Fibroblast of pulmonary artery (primary cell): ENCODE measurements around the gene GPBAR1.
"Not testable (repeated sequence)": the region's sequence is repeated elsewhere in the genome, so short reads cannot be mapped to it uniquely, and the experiment has no call there.

Experiments used
- DNase-seq: peaks from one replicate; pipeline ENCODE4 v3.0.0-alpha.2; 2010; ENCODE audit warnings: low read depth
- H3K4me3 ChIP-seq: replicated peaks from 2 replicates; pipeline ENCODE4 v1.5.1; 2011; ENCODE audit warnings: low read depth, mild to moderate bottlenecking, control low read depth, low read length, moderate library complexity
- TF ChIP-seq, protein P1 (sequence below): IDR thresholded peaks from 2 replicates; pipeline ENCODE4 v1.5.1; 2011; ENCODE audit warnings: mild to moderate bottlenecking, control low read depth, low read length, inconsistent platforms; ENCODE audit errors: missing control alignments

Gene GPBAR1

DNA sequence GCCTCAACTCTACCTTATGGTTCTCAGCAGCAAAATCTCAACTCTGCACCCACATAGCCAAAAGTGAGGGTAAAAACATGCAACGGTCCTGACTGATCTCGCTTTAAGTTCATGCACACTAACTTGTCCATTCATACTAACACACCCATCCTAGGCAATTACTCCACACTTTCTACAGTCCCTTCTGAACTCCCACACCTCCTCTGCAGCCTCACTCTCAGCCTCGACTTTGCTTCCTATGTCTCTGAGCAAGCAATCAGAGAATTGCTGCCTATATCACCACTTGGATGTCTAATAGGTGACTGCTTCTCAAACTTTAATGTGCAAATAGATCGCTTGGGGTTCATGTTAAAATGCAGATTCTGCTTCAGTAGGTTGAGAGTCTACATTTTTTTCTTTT lies 39.3 kb downstream of the GPBAR1 start:
- TF ChIP-seq, protein P1, sequence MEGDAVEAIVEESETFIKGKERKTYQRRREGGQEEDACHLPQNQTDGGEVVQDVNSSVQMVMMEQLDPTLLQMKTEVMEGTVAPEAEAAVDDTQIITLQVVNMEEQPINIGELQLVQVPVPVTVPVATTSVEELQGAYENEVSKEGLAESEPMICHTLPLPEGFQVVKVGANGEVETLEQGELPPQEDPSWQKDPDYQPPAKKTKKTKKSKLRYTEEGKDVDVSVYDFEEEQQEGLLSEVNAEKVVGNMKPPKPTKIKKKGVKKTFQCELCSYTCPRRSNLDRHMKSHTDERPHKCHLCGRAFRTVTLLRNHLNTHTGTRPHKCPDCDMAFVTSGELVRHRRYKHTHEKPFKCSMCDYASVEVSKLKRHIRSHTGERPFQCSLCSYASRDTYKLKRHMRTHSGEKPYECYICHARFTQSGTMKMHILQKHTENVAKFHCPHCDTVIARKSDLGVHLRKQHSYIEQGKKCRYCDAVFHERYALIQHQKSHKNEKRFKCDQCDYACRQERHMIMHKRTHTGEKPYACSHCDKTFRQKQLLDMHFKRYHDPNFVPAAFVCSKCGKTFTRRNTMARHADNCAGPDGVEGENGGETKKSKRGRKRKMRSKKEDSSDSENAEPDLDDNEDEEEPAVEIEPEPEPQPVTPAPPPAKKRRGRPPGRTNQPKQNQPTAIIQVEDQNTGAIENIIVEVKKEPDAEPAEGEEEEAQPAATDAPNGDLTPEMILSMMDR = no peak
- no peak for DNase-seq
- H3K4me3 ChIP-seq = no peak overlapping the region

DNA sequence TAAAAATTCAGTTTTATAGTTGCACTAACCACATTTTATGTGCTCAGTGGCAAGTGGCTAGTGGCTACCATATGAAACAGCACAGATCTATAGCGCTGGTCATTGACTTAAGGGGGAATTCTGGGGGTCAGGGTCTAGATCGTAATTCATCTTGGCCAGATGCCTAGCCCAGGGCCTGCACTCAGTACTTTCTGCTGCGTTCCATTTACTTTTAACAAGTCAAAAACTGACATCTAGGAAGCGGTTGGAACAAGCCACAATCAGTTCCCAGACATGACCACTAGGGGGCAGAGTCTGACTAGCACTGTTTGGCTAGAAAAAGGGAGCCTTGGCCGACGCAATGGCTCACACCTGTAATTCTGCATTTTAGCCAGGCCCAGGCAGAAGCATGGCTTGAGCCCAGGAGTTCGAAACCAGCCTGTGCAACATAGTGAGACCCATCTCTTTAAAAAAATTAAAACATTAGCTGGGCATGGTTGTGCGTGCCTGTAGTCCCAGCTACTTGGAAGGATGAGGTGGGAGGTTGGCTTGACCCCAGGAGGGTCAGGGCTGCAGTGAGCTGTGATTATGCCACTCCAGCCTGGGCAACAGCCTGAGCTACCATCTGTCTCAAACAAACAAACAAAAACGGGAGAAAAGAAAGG lies 40.5 kb downstream of the GPBAR1 start:
- peak; percentile 91 for DNase-seq

DNA sequence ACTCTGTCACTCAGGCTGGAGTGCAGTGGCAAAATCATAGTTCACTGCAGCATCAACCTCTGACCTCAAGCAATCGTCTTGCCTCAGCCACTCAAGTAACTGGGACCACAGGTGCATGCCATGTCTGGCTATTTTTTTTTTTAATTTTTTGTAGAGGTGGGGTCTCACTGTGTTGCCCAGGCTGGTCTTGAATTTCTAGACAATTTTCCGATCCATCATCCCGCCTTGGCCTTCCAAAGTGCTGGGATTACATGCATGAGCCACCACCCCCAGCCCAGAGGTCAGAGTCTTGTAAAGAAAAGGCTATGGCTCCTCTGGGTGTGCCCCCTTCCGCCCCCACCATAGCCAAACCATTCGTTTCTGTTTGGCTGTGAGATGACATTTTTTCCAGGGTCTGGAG lies 44.6 kb downstream of the GPBAR1 start:
- no peak for DNase-seq
- H3K4me3 ChIP-seq = no peak overlapping the region
- TF ChIP-seq, protein P1 = no peak

More for the DNA sequence above, 40.5 kb downstream of the GPBAR1 start:
- TF ChIP-seq, protein P1 = peak; percentile 93
- no peak overlapping the region for H3K4me3 ChIP-seq

DNA sequence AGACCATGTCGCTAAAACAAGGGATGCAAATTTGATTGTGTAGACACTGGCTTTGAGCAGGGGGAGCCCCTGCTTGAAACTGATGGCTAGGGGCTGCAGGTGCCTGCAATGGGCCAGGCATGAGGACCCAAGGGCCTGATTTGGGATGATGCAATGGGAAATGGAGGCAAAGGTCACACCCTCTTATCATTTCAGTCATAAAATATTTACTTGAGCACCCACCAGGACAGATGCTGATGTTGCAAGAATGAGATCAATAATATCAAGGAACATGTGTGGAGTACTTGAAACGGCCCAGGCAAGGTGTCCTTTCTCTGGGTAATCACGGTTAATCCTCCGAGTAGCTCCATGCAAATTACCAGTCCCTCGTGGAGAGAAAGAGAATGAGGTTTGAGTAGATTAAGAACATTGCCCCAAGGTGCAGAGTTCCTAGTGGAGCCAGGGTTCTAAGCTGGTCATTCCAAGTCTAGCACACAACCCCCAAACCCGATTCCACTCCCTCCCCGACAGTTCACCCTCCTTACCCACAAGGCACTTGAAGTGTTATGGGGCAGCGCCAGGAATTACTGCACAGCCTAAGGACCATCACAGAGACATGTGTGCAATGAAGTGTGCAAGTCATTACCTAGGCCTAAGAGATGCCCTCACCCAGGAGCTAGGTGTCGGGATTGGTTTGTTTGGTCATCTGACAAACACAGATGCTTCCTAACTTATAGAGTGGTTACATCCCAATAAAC lies 45.5 kb downstream of the GPBAR1 start:
- TF ChIP-seq, protein P1 = no peak
- no peak for DNase-seq
- no peak overlapping the region for H3K4me3 ChIP-seq

DNA sequence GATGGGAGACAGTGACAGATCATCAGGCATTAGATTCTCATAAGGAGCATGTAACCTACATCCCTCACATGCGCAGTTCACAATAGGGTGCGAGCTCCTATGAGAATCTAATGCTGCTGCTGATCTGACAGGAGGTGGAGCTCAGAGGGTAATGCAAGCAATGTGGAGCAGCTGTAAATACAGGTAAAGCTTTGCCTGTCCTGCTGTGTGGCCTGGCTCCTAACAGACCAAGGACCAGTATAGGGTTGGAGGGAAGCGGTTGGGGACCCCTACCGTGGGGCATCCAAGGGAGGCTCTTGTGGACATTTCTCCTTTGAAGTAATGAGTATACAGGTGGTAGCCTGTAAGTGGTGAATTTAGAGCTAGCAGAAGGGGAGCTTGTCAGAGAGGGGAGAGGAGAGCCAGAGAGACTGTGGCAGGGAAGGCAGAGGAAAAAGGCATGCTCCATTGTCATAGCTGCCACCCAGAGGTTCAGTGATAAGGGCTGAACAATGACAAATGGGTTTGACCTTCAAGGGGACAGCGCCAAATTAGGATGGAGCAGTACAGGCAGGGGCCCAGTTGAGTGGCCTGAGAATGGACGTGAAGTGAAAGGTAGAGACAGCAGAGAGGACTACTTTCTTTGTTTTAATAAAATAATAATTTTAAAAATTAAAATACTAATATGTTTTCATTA lies 46.7 kb downstream of the GPBAR1 start:
- TF ChIP-seq, protein P1 = no peak
- H3K4me3 ChIP-seq = no peak overlapping the region
- no peak for DNase-seq

DNA sequence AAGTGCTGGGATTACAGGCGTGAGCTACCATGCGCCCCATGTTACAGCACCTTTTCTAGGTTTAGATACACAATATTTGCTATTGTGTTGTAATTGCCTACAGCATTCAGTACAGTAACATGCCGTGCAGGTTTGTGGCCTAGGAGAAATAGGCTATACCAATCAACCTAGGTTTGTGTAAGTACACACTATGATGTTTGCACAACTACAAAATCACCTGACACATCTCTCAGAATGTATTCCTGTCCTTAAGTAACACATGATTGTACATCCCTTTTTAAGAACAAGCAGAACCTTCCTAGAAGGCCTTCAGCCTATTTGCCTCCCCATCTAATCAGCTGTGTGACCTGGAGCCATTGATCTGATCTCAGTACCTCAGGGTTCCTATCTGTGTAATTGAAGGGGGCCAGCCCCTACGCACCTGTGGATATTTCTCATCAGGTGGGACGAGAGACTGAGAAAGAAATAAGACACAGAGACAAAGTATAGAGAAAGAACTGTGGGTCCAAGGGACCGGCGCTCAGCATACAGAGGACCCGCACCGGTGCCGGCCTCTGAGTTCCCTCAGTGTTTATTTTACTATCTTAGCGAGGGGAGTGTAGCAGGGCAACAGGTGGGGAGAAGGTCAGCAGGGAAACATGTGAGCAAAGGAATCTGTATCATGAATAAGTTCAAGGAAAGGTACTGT lies 50.2 kb downstream of the GPBAR1 start:
- TF ChIP-seq, protein P1 = no peak
- no peak for DNase-seq
- H3K4me3 ChIP-seq = no peak overlapping the region

DNA sequence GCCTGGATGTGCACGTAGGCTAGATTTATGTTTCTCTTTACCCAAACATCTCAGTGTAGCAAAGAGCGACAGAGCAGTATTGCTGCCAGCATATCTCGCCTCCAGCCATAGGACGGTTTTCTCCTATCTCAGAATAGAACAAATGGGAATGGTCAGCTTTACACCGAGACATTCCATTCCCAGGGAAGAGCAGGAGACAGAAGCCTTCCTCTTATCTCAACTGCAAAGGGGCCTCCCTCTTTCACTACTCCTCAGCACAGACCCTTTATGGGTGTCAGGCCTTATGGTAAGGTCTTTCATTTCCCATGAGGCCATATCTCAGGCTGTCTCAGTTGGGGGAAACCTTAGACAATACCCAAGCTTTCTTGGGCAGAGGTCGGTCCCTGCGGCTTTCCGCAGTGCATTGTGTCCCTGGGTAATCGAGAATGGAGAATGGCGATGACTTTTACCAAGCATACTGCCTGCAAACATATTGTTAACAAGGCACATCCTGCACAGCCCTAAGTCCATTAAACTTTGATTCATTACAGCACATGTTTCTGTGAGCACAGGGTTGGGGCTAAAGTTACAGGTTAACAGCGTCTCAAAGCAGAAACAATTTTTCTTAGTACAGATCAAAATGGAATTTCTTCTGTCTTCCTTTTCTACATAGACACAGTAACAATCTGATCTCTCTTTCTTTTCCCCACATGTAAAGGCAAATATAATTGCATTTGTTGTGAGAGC lies 50.9 kb downstream of the GPBAR1 start:
- not testable (repeated sequence) for H3K4me3 ChIP-seq, DNase-seq
